ENCODE data around the gene AUTS2.
"Not testable (repeated sequence)": the region's sequence is repeated elsewhere in the genome, so short reads cannot be mapped to it uniquely, and the experiment has no call there.

AUTS2 gene

GRCh38 chr7:70242826-70243225 lies 644.6 kb downstream of the AUTS2 start:
- DNase-seq (ENCODE audit: low read depth in 3 of 3), result no peak

GRCh38 chr7:70243443-70243842 lies 645.2 kb downstream of the AUTS2 start:
- no peak for DNase-seq (ENCODE audit: low read depth in 3 of 3)

- DNase-seq (ENCODE audit: low read depth in 3 of 3), result no peak
Observed at GRCh38 chr7:70257921-70258320, 659.6 kb downstream of the AUTS2 start.

- DNase-seq (ENCODE audit: low read depth in 3 of 3), result no peak
Observed at GRCh38 chr7:70259502-70259901, 661.2 kb downstream of the AUTS2 start.

GRCh38 chr7:70263471-70264255 lies 665.4 kb downstream of the AUTS2 start:
- no peak for DNase-seq (ENCODE audit: low read depth in 3 of 3)

- no peak for DNase-seq (ENCODE audit: low read depth in 3 of 3)
Observed at GRCh38 chr7:70266186-70266585, 667.9 kb downstream of the AUTS2 start.

- DNase-seq (ENCODE audit: low read depth in 3 of 3), result no peak
Observed at GRCh38 chr7:70267381-70268120, 669.3 kb downstream of the AUTS2 start.

- no peak for DNase-seq (ENCODE audit: low read depth in 3 of 3)
Observed at GRCh38 chr7:70268179-70268578, 669.9 kb downstream of the AUTS2 start.

GRCh38 chr7:70270149-70270548 lies 671.9 kb downstream of the AUTS2 start:
- no peak for DNase-seq (ENCODE audit: low read depth in 3 of 3)

- DNase-seq (ENCODE audit: low read depth in 3 of 3), result no peak
Observed at GRCh38 chr7:70271617-70272081, 673.4 kb downstream of the AUTS2 start.

GRCh38 chr7:70275570-70275969 lies 677.3 kb downstream of the AUTS2 start:
- not testable (repeated sequence) for DNase-seq (ENCODE audit: low read depth in 3 of 3)

GRCh38 chr7:70285187-70285586 lies 686.9 kb downstream of the AUTS2 start:
- no peak for DNase-seq (ENCODE audit: low read depth in 3 of 3)

- DNase-seq (ENCODE audit: low read depth in 3 of 3), result no peak
Observed at GRCh38 chr7:70285854-70286253, 687.6 kb downstream of the AUTS2 start.

GRCh38 chr7:70288781-70289456 lies 690.6 kb downstream of the AUTS2 start:
- no peak for DNase-seq (ENCODE audit: low read depth in 3 of 3)

GRCh38 chr7:70292716-70293115 lies 694.4 kb downstream of the AUTS2 start:
- DNase-seq (ENCODE audit: low read depth in 3 of 3), result no peak

- DNase-seq (ENCODE audit: low read depth in 3 of 3), result no peak
Observed at GRCh38 chr7:70294211-70294911, 696.1 kb downstream of the AUTS2 start.

- no peak for DNase-seq (ENCODE audit: low read depth in 3 of 3)
Observed at GRCh38 chr7:70298780-70299471, 700.7 kb downstream of the AUTS2 start.

- no peak for DNase-seq (ENCODE audit: low read depth in 3 of 3)
Observed at GRCh38 chr7:70299472-70299807, 701.2 kb downstream of the AUTS2 start.

- DNase-seq (ENCODE audit: low read depth in 3 of 3), result no peak
Observed at GRCh38 chr7:70301673-70302185, 703.5 kb downstream of the AUTS2 start.

GRCh38 chr7:70303309-70303708 lies 705.0 kb downstream of the AUTS2 start:
- no peak for DNase-seq (ENCODE audit: low read depth in 3 of 3)

- no peak for DNase-seq (ENCODE audit: low read depth in 3 of 3)
Observed at GRCh38 chr7:70303780-70304179, 705.5 kb downstream of the AUTS2 start.
